ENCODE data around the gene GOPC.

DNA sequence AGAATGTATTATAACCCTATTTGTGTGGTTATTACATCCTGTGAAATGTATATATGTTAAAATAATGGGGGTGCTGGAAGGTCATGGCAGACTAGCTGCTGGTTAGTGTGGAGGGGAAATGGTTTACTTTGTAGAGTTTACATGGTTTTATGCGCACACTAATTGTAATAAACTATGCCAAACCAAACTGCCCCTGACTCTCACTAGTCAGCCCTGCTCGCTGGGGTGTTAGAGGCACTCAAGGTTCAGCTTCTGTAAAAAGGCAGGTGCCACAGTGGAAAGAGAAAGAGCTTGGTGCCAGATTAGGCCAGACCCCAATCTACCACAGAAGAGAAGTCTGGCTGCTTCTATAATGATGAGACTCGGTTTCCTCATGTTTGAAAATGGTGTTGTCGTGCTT, 52.7 kb downstream of the GOPC start:
- TF ChIP-seq, protein P1, sequence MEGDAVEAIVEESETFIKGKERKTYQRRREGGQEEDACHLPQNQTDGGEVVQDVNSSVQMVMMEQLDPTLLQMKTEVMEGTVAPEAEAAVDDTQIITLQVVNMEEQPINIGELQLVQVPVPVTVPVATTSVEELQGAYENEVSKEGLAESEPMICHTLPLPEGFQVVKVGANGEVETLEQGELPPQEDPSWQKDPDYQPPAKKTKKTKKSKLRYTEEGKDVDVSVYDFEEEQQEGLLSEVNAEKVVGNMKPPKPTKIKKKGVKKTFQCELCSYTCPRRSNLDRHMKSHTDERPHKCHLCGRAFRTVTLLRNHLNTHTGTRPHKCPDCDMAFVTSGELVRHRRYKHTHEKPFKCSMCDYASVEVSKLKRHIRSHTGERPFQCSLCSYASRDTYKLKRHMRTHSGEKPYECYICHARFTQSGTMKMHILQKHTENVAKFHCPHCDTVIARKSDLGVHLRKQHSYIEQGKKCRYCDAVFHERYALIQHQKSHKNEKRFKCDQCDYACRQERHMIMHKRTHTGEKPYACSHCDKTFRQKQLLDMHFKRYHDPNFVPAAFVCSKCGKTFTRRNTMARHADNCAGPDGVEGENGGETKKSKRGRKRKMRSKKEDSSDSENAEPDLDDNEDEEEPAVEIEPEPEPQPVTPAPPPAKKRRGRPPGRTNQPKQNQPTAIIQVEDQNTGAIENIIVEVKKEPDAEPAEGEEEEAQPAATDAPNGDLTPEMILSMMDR (CRISPR knock-in tag; IDR thresholded peaks at IDR 0.05) = no peak
- TF ChIP-seq MIER2 (CRISPR knock-in tag; IDR thresholded peaks at IDR 0.05) (no peak), NFYC (CRISPR knock-in tag; IDR thresholded peaks at IDR 0.05) (no peak), HDAC6 (IDR thresholded peaks at IDR 0.05; ENCODE audit: low read depth, low read length) (no peak), SOX5 (CRISPR knock-in tag; IDR thresholded peaks at IDR 0.05; ENCODE audit: borderline replicate concordance) (no peak), RFX5 (IDR thresholded peaks at IDR 0.05; ENCODE audit: low read depth, low read length) (no peak), RAD21 (CRISPR knock-in tag; IDR thresholded peaks at IDR 0.05) (no peak), EZH2 (conservative IDR thresholded peaks at IDR 0.05; ENCODE audit: low read depth, low read length) (no peak), GLI4 (CRISPR knock-in tag; IDR thresholded peaks at IDR 0.05; ENCODE audit: borderline replicate concordance) (no peak), MYC (CRISPR knock-in tag; IDR thresholded peaks at IDR 0.05; ENCODE audit: borderline replicate concordance) (no peak), SYNCRIP (IDR thresholded peaks at IDR 0.05; ENCODE audit: insufficient read depth, low read depth, low read length) (no peak)
- TF ChIP-seq, protein P2, sequence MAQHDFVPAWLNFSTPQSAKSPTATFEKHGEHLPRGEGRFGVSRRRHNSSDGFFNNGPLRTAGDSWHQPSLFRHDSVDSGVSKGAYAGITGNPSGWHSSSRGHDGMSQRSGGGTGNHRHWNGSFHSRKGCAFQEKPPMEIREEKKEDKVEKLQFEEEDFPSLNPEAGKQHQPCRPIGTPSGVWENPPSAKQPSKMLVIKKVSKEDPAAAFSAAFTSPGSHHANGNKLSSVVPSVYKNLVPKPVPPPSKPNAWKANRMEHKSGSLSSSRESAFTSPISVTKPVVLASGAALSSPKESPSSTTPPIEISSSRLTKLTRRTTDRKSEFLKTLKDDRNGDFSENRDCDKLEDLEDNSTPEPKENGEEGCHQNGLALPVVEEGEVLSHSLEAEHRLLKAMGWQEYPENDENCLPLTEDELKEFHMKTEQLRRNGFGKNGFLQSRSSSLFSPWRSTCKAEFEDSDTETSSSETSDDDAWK (CRISPR knock-in tag; IDR thresholded peaks at IDR 0.05) = no peak
- TF ChIP-seq, protein P3, sequence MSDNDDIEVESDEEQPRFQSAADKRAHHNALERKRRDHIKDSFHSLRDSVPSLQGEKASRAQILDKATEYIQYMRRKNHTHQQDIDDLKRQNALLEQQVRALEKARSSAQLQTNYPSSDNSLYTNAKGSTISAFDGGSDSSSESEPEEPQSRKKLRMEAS (IDR thresholded peaks at IDR 0.05) = no peak
- TF ChIP-seq, protein P4, sequence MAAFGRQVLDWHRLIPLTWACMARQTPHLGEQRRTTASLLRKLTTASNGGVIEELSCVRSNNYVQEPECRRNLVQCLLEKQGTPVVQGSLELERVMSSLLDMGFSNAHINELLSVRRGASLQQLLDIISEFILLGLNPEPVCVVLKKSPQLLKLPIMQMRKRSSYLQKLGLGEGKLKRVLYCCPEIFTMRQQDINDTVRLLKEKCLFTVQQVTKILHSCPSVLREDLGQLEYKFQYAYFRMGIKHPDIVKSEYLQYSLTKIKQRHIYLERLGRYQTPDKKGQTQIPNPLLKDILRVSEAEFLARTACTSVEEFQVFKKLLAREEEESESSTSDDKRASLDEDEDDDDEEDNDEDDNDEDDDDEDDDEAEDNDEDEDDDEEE (CRISPR knock-in tag; IDR thresholded peaks at IDR 0.05) = no peak
